Measurements from ENCODE around the gene COMMD10. TPM values are rescaled to one million over a fixed set of nuclear protein-coding genes. Genes with fewer than 3 reads are reported as not detected.

COMMD10 gene
- total RNA-seq, 1 donor from 2014 or later: 28.6 TPM

DNA sequence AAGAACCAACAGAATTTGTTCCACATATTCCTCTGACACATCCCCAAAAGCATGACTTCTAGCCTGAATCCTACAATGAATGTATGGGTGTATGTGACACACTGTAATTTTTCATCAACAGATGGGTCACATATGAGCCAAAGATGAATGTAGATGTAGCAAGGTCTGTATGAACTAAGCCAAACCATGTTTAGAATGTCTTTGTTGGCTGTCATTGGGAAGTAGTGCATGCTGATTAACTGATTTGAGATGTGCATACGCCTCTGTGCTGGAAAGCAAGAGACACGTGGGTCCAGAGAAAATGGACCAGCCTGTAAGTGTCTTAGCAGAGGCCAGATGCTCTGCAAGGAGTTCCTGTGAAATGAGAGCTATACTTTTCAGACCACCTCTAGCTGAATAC lies 222.0 kb downstream of the COMMD10 start:
- TF ChIP-seq, protein P1, sequence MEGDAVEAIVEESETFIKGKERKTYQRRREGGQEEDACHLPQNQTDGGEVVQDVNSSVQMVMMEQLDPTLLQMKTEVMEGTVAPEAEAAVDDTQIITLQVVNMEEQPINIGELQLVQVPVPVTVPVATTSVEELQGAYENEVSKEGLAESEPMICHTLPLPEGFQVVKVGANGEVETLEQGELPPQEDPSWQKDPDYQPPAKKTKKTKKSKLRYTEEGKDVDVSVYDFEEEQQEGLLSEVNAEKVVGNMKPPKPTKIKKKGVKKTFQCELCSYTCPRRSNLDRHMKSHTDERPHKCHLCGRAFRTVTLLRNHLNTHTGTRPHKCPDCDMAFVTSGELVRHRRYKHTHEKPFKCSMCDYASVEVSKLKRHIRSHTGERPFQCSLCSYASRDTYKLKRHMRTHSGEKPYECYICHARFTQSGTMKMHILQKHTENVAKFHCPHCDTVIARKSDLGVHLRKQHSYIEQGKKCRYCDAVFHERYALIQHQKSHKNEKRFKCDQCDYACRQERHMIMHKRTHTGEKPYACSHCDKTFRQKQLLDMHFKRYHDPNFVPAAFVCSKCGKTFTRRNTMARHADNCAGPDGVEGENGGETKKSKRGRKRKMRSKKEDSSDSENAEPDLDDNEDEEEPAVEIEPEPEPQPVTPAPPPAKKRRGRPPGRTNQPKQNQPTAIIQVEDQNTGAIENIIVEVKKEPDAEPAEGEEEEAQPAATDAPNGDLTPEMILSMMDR (conservative IDR thresholded peaks at IDR 0.05): no peak
- Mint-ChIP-seq H3K9me3 (peaks cover 17% of the 10 kb centered on the region), H3K36me3 (peaks cover 45% of the 10 kb centered on the region), H3K27me3 (no peaks in the 10 kb centered on the region), H3K4me3 (no peak overlapping the region), H3K4me1 (ENCODE audit: unreplicated experiment) (no peaks in the 10 kb centered on the region), H3K27ac (no peak overlapping the region)
- no peak for DNase-seq (ENCODE audit: extremely low spot score, unreplicated experiment)

DNA sequence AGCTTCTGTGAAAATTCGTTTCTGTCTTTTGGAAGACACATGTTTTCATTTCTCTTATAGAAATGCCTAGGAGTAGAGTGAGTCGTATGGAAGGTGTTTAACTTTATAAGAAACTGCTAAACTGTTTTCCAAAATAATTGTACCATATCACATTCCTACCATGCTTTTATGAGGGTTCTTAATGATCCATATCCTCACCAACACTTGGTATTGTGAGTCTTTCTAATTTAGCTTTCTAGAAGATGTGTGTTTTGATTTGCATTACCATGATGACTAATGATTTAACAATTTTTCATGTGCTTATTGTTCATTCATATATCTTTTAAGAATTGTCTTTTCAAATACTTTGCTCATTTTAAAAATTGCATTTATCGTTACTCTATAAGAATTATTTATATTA lies 223.6 kb downstream of the COMMD10 start:
- H3K9me3 Mint-ChIP-seq: peaks cover 17% of the 10 kb centered on the region
- H3K36me3 Mint-ChIP-seq: peaks cover 44% of the 10 kb centered on the region
- no peaks in the 10 kb centered on the region for H3K4me1 Mint-ChIP-seq (ENCODE audit: unreplicated experiment)
- H3K27me3 Mint-ChIP-seq: no peaks in the 10 kb centered on the region
- TF ChIP-seq, protein P1 (conservative IDR thresholded peaks at IDR 0.05): no peak
- no peak overlapping the region for H3K27ac Mint-ChIP-seq
- no peak for DNase-seq (ENCODE audit: extremely low spot score, unreplicated experiment)
- H3K4me3 Mint-ChIP-seq: no peak overlapping the region

DNA sequence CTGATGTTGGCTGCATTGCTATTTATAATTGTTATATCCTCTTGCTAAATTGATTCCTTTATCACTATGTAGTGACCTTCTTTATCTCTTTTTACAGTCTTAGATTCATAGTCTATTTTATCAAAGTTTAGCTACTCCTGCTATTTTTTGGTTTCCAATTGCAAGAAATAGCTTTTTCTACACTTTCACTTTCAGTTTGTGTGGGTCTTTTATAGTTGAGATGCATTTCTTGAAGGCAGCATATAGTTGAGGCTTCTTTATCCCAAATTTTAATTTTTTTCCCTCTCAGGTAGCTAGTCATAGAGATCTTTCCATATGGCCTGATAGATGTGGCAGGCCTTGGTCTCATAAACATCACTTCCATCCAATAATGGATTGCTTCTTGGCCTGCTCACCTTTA lies 228.5 kb downstream of the COMMD10 start:
- DNase-seq (ENCODE audit: extremely low spot score, unreplicated experiment): no peak
- Mint-ChIP-seq H3K4me3 (no peak overlapping the region), H3K9me3 (peaks cover 6% of the 10 kb centered on the region), H3K4me1 (ENCODE audit: unreplicated experiment) (no peaks in the 10 kb centered on the region), H3K27ac (no peak overlapping the region), H3K36me3 (peaks cover 18% of the 10 kb centered on the region), H3K27me3 (no peaks in the 10 kb centered on the region)
- TF ChIP-seq, protein P1 (conservative IDR thresholded peaks at IDR 0.05): no peak

DNA sequence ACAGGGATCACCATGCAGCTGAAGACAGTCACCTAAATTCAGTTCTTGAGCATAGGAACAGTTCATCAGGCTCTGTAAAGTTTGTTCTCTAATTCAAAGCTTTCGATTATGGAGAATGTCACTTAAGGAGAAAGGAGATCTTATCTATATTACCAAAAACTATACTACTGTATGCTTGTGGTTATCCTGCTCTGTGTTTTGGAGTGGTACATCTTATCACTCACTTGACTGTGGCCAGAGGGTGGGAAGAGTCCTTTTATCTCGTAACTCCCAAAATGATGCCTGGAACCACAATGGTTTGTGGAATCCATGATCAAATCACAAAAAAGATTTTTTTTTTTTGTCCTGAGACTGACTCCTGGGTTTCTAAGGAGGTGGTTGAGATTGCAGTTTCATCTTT lies 230.7 kb downstream of the COMMD10 start:
- H3K27me3 Mint-ChIP-seq: no peaks in the 10 kb centered on the region
- H3K4me1 Mint-ChIP-seq (ENCODE audit: unreplicated experiment): no peaks in the 10 kb centered on the region
- DNase-seq (ENCODE audit: extremely low spot score, unreplicated experiment): no peak
- H3K9me3 Mint-ChIP-seq: peaks cover 7% of the 10 kb centered on the region
- H3K4me3 Mint-ChIP-seq: no peak overlapping the region
- no peak overlapping the region for H3K27ac Mint-ChIP-seq
- TF ChIP-seq, protein P1 (conservative IDR thresholded peaks at IDR 0.05): no peak
- H3K36me3 Mint-ChIP-seq: peaks cover 19% of the 10 kb centered on the region

DNA sequence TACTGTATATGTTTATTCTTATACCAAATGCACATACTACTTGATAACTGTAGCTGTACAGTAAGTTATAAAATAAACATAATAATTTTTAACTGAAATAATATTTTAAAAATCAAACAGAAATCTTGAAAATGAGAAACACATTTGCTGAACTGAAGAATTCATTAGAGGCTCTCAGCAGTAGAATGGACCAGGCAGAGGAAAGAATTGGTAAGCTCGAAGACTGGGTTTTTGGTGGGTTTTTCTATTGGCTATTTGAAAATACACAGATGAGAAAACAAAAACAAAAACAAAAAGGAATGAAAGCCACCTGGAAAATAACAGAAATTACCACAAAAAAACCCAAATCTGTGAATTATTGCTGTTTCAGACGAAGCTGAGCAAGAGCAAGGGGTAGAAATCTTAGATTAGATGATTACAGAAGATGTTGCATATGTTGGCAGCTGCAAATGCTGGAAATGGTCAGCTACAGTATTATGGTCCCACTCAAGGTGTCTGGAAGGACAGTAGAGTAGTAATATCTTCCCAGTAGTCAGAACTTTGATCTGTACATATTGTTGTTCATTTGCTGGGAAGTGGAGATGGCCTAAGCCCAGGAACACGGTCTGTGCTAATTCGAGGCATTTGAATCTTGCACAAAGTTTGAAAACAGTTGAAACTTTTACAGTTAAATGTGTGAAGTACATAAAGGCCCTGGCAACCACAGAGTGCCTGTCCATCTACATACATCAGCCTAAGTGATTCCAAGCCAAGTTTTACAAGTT lies 233.4 kb downstream of the COMMD10 start:
- peaks cover 22% of the 10 kb centered on the region for H3K36me3 Mint-ChIP-seq
- no peaks in the 10 kb centered on the region for H3K4me1 Mint-ChIP-seq (ENCODE audit: unreplicated experiment)
- H3K27ac Mint-ChIP-seq: no peak overlapping the region
- no peak for DNase-seq (ENCODE audit: extremely low spot score, unreplicated experiment)
- TF ChIP-seq, protein P1 (conservative IDR thresholded peaks at IDR 0.05): no peak
- no peak overlapping the region for H3K4me3 Mint-ChIP-seq
- H3K27me3 Mint-ChIP-seq: no peaks in the 10 kb centered on the region
- H3K9me3 Mint-ChIP-seq: peaks cover 10% of the 10 kb centered on the region
